OCI-LY7 (cell line): Measurements from ENCODE around the gene DNAJC3. TPM values are rescaled to one million over a fixed set of nuclear protein-coding genes. Genes with fewer than 3 reads are reported as not detected.

ENCODE experiments used
- BruUV-seq: library from RNA; stranded (reverse); fragments of 400-500 nt; replicated peaks from 2 replicates; lab custom pipeline; 2021; lab: Mats Ljungman, UMichigan
- CTCF ChIA-PET: fragments of 300-600 bp; sonication (Branson Sonifier 250); formaldehyde crosslinking; loops from one replicate; lab custom pipeline; 2022; ENCODE audit warnings: antibody characterized with exemption; ENCODE audit not compliant: unreplicated experiment; lab: Charles Lee
- POLR2A ChIA-PET: fragments of 300-600 bp; sonication (Branson Sonifier 250); formaldehyde crosslinking; loops from one replicate; lab custom pipeline; 2022; ENCODE audit warnings: antibody characterized with exemption; lab: Charles Lee
- DNase-seq: peaks from one replicate; pipeline ENCODE4 v3.0.0-alpha.2; 2015; ENCODE audit warnings: low spot score
- H2AFZ ChIP-seq: fragments of 200-600 bp; sonication (generic), shearing (Covaris generic); 2 replicates; pipeline ENCODE4 v1.6.1; 2014; ENCODE audit warnings: mild to moderate bottlenecking, antibody characterized with exemption, low read length, moderate library complexity
- H3K27ac ChIP-seq: fragments of 200-600 bp; sonication (generic); 2 replicates; pipeline ENCODE4 v1.5.1; 2014; ENCODE audit warnings: mixed run types, low read depth, mild to moderate bottlenecking, moderate library complexity, low read length, inconsistent platforms; ENCODE audit not compliant: poor library complexity, severe bottlenecking
- H3K36me3 ChIP-seq: fragments of 200-600 bp; sonication (generic); 2 replicates; pipeline ENCODE4 v1.6.1; 2014; ENCODE audit warnings: mild to moderate bottlenecking, antibody characterized with exemption, low read length, moderate library complexity, mixed read lengths; ENCODE audit not compliant: insufficient read depth
- H3K4me1 ChIP-seq: fragments of 200-600 bp; sonication (generic); 2 replicates; pipeline ENCODE4 v1.5.1; 2014; ENCODE audit warnings: mild to moderate bottlenecking, low read length; ENCODE audit not compliant: insufficient read depth, poor library complexity, severe bottlenecking
- H3K4me2 ChIP-seq: fragments of 200-600 bp; sonication (generic); 2 replicates; pipeline ENCODE4 v1.6.1; 2014; ENCODE audit warnings: mild to moderate bottlenecking, low read length
- H3K4me3 ChIP-seq: fragments of 200-600 bp; sonication (generic); 2 replicates; pipeline ENCODE4 v1.5.1; 2014; ENCODE audit warnings: mild to moderate bottlenecking, low read depth, low read length; ENCODE audit not compliant: poor library complexity, severe bottlenecking
- H3K79me2 ChIP-seq: fragments of 200-600 bp; sonication (generic); 2 replicates; pipeline ENCODE4 v1.6.1; 2016; ENCODE audit warnings: low read depth, mild to moderate bottlenecking, low read length, moderate library complexity, mixed read lengths; ENCODE audit not compliant: insufficient read depth
- H3K9me2 ChIP-seq: fragments of 200-600 bp; sonication (generic); 2 replicates; pipeline ENCODE4 v1.6.1; 2016; ENCODE audit warnings: mild to moderate bottlenecking, low read length, mixed read lengths; ENCODE audit not compliant: insufficient read depth
- H3K9me3 ChIP-seq: fragments of 200-600 bp; sonication (generic); 2 replicates; pipeline ENCODE4 v1.6.1; 2014; ENCODE audit warnings: mild to moderate bottlenecking, mixed run types, low read length, mixed read lengths
- H4K20me1 ChIP-seq: fragments of 200-600 bp; sonication (generic); 2 replicates; pipeline ENCODE4 v1.6.1; 2014; ENCODE audit warnings: mild to moderate bottlenecking, antibody characterized with exemption, low read length, moderate library complexity, mixed read lengths; ENCODE audit not compliant: insufficient read depth
- CTCF ChIP-seq: fragments of 200-600 bp; sonication (generic); conservative IDR thresholded peaks from 2 replicates; pipeline ENCODE4 v1.5.1; 2014; ENCODE audit warnings: mild to moderate bottlenecking, antibody characterized with exemption, low read length, moderate library complexity, mixed read lengths
- EZH2phosphoT487 ChIP-seq: fragments of 200-600 bp; sonication (generic); IDR thresholded peaks from 2 replicates; pipeline ENCODE4 v1.6.1; 2018; ENCODE audit warnings: low read depth, borderline replicate concordance, mild to moderate bottlenecking, mixed run types, antibody characterized with exemption, low read length, moderate library complexity, mixed read lengths
- intact Hi-C: fragments of 100-400 bp; cut with micrococcal nuclease; formaldehyde crosslinking; loops from one replicate; pipeline ENCODE4 v1.10.0; 2022; ENCODE audit not compliant: unreplicated experiment
- total RNA-seq, 2 experiments: library from RNA; depleted of rRNA in 1 of 2; stranded (reverse); fragments of >200 nt in 1 of 2; shearing (Covaris generic) in 1 of 2; gene quantifications; 2 replicates each; pipeline ENCODE4 v1.2.3, GENCODE V29; 2014 to 2022

Gene DNAJC3
- total RNA-seq, 2 experiments from 2014 or later = 5.4 to 11.1 TPM

- ChIA-PET CTCF (no interaction called here), POLR2A (no interaction called here)
- no peak overlapping the region for H3K4me3 ChIP-seq
- no peak overlapping the region for H3K27ac ChIP-seq
- no peak for DNase-seq
- no TSS peak for BruUV-seq
- no peaks in the 10 kb centered on the region for H3K4me1 ChIP-seq
- no peaks in the 10 kb centered on the region for H3K9me3 ChIP-seq
- intact Hi-C loops = no loop called here
- TF ChIP-seq EZH2phosphoT487 = no peak
- TF ChIP-seq CTCF = no peak
- H3K4me2 ChIP-seq = no peak overlapping the region
- H3K9me2 ChIP-seq = no peaks in the 10 kb centered on the region
- no peaks in the 10 kb centered on the region for H4K20me1 ChIP-seq
- H2AFZ ChIP-seq = no peak overlapping the region
- no peaks in the 10 kb centered on the region for H3K36me3 ChIP-seq
- no peaks in the 10 kb centered on the region for H3K79me2 ChIP-seq
These were observed 29.6 kb upstream of the DNAJC3 start for GRCh38 chr13:95647321-95647720.

GRCh38 chr13:95650696-95651095, 26.2 kb upstream of the DNAJC3 start:
- H3K9me3 ChIP-seq = no peaks in the 10 kb centered on the region
- H2AFZ ChIP-seq = no peak overlapping the region
- ChIA-PET POLR2A (no interaction called here), CTCF (no interaction called here)
- no peak overlapping the region for H3K27ac ChIP-seq
- no peaks in the 10 kb centered on the region for H3K79me2 ChIP-seq
- no peaks in the 10 kb centered on the region for H3K4me1 ChIP-seq
- TF ChIP-seq EZH2phosphoT487 = no peak
- no peak for TF ChIP-seq CTCF
- no peaks in the 10 kb centered on the region for H3K9me2 ChIP-seq
- no peak overlapping the region for H3K4me3 ChIP-seq
- no peak overlapping the region for H3K4me2 ChIP-seq
- no peak for DNase-seq
- no TSS peak for BruUV-seq
- intact Hi-C loops = no loop called here
- no peaks in the 10 kb centered on the region for H3K36me3 ChIP-seq
- no peaks in the 10 kb centered on the region for H4K20me1 ChIP-seq

GRCh38 chr13:95652244-95652764, 24.6 kb upstream of the DNAJC3 start:
- no peak overlapping the region for H3K4me3 ChIP-seq
- BruUV-seq = no TSS peak
- H3K79me2 ChIP-seq = no peaks in the 10 kb centered on the region
- no peak for DNase-seq
- ChIA-PET CTCF (no interaction called here), POLR2A (no interaction called here)
- no peaks in the 10 kb centered on the region for H3K9me2 ChIP-seq
- intact Hi-C loops = no loop called here
- H3K4me2 ChIP-seq = no peak overlapping the region
- H3K4me1 ChIP-seq = no peaks in the 10 kb centered on the region
- no peak overlapping the region for H2AFZ ChIP-seq
- H3K27ac ChIP-seq = no peak overlapping the region
- no peaks in the 10 kb centered on the region for H3K9me3 ChIP-seq
- TF ChIP-seq EZH2phosphoT487 = no peak
- no peak for TF ChIP-seq CTCF
- H3K36me3 ChIP-seq = no peaks in the 10 kb centered on the region
- no peaks in the 10 kb centered on the region for H4K20me1 ChIP-seq
